Fibroblast of villous mesenchyme (primary cell): ENCODE measurements around the gene MIEF1. TPM values are rescaled to one million over a fixed set of nuclear protein-coding genes. Genes with fewer than 3 reads are reported as not detected.

Experiments
- DNase-seq: peaks from one replicate; pipeline ENCODE4 v3.0.0-alpha.2; 2010; ENCODE audit warnings: low read depth
- H3K4me3 ChIP-seq: 2 replicates; pipeline ENCODE4 v1.5.1; 2011; ENCODE audit warnings: low read depth, mild to moderate bottlenecking, low read length
- CTCF ChIP-seq: IDR thresholded peaks from 2 replicates; pipeline ENCODE4 v1.5.1; 2012; ENCODE audit warnings: low read depth, mild to moderate bottlenecking, low read length; ENCODE audit not compliant: insufficient read depth
- total RNA-seq: library from RNA; depleted of rRNA; stranded (reverse); fragments of >200 nt; gene quantifications from 2 replicates; pipeline ENCODE4 v1.2.3, GENCODE V29; 2012

The MIEF1 gene
- total RNA-seq, 1 donor: 32.8 TPM

- DNase-seq: no peak
Measured at GRCh38 chr22:39535357-39535725, 33.3 kb downstream of the MIEF1 start.

GRCh38 chr22:39535831-39536449, 33.9 kb downstream of the MIEF1 start:
- no peak for DNase-seq
- no peak overlapping the region for H3K4me3 ChIP-seq
- TF ChIP-seq CTCF: no peak

More at GRCh38 chr22:39535357-39535725, 33.3 kb downstream of the MIEF1 start:
- no peak for TF ChIP-seq CTCF
- no peak overlapping the region for H3K4me3 ChIP-seq

GRCh38 chr22:39536711-39537110, 34.6 kb downstream of the MIEF1 start:
- no peak for TF ChIP-seq CTCF
- no peak overlapping the region for H3K4me3 ChIP-seq
- no peak for DNase-seq

- H3K4me3 ChIP-seq: no peak overlapping the region
- no peak for DNase-seq
- no peak for TF ChIP-seq CTCF
Measured at GRCh38 chr22:39537975-39538374, 35.9 kb downstream of the MIEF1 start.

DNA sequence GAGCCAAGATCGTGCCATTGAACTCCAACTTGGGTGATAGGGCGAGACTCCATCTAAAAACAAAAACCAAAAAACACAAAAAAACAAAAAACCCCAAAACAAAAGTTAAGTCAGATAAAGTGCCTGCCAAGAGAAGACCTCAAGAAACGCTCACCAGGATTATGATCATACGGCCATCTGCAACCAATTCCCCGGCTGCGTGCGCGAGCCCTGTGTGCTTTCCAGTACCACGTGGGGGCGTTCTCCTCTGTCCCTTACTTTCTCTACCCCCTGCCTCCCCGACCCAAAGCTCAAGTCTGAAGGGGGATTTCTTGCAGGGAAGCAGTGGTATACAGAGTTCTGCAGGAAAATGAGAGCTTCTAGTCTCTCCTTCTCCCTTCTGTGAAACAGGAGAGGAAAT, 41.0 kb downstream of the MIEF1 start:
- no peak overlapping the region for H3K4me3 ChIP-seq
- peak; percentile 55 for TF ChIP-seq CTCF
- peak; percentile 31 for DNase-seq

GRCh38 chr22:39545386-39546365, 43.6 kb downstream of the MIEF1 start:
- DNase-seq: peak; percentile 48
- TF ChIP-seq CTCF: no peak
- H3K4me3 ChIP-seq: no peak overlapping the region
